Measurements from ENCODE around the gene VGLL3. TPM values are rescaled to one million over a fixed set of nuclear protein-coding genes. Genes with fewer than 3 reads are reported as not detected.

The VGLL3 gene
- total RNA-seq, 1 experiment from 2014 or later: 12.2 TPM

GRCh38 chr3:86993704-86994103, 2.8 kb upstream of the VGLL3 start:
- peaks cover 24% of the 10 kb centered on the region for H3K4me1 Mint-ChIP-seq (ENCODE audit: insufficient read depth, unreplicated experiment)
- ChIA-PET CTCF (interaction anchor here (1.0 to 2.3 kb wide), 5 partner anchors 13 to 206 kb away, joined by 3 to 7 read pairs (median 3); no protein-coding TSS in a partner anchor), POLR2A (interaction anchor here (0.5 to 1.5 kb wide), 4 partner anchors 21 to 207 kb away, joined by 3 to 6 read pairs (median 4); no protein-coding TSS in a partner anchor)
- peak; percentile 67 for DNase-seq (ENCODE audit: unreplicated experiment)
- peak overlapping the region; percentile 73 for H3K27ac Mint-ChIP-seq (ENCODE audit: low read depth, unreplicated experiment)
- no peaks in the 10 kb centered on the region for H3K36me3 Mint-ChIP-seq (ENCODE audit: insufficient read depth, unreplicated experiment)
- H3K4me3 Mint-ChIP-seq (ENCODE audit: unreplicated experiment): peak overlapping the region; percentile 40
- BruUV-seq (replicated peaks): no TSS peak
- no peaks in the 10 kb centered on the region for H3K27me3 Mint-ChIP-seq (ENCODE audit: insufficient read depth, unreplicated experiment)
- intact Hi-C loops (cut with micrococcal nuclease): loop anchor here (5.0 to 10.0 kb wide), 3 partner anchors 84 to 231 kb away; partner anchors contain the start of gene CHMP2B
- no peaks in the 10 kb centered on the region for H3K9me3 Mint-ChIP-seq (ENCODE audit: unreplicated experiment)
- TF ChIP-seq CTCF (IDR thresholded peaks at IDR 0.05; ENCODE audit: unreplicated experiment): no peak

- Mint-ChIP-seq H3K9me3 (ENCODE audit: unreplicated experiment) (no peaks in the 10 kb centered on the region), H3K27me3 (ENCODE audit: insufficient read depth, unreplicated experiment) (no peaks in the 10 kb centered on the region), H3K36me3 (ENCODE audit: insufficient read depth, unreplicated experiment) (peaks cover under 1% of the 10 kb centered on the region), H3K4me1 (ENCODE audit: insufficient read depth, unreplicated experiment) (peaks cover 36% of the 10 kb centered on the region), H3K27ac (ENCODE audit: low read depth, unreplicated experiment) (peak overlapping the region; percentile 87), H3K4me3 (ENCODE audit: unreplicated experiment) (peak overlapping the region; percentile 82)
- POLR2A ChIA-PET: interaction anchor here (0.7 to 5.4 kb wide), 17 partner anchors 11 to 235 kb away, joined by 3 to 32 read pairs (median 5); partner anchors contain the start of gene CHMP2B
- TF ChIP-seq CTCF (IDR thresholded peaks at IDR 0.05; ENCODE audit: unreplicated experiment): no peak
- CTCF ChIA-PET: interaction anchor here (0.6 to 2.3 kb wide), 7 partner anchors 15 to 289 kb away, joined by 3 to 7 read pairs (median 3); no protein-coding TSS in a partner anchor
- no peak for DNase-seq (ENCODE audit: unreplicated experiment)
- intact Hi-C loops (cut with micrococcal nuclease): loop anchor here (2.0 to 10.0 kb wide), 5 partner anchors 19 to 233 kb away; partner anchors contain the start of gene CHMP2B
- no TSS peak for BruUV-seq (replicated peaks)
These were observed 989 bp upstream of the VGLL3 start for GRCh38 chr3:86991840-86992435.

GRCh38 chr3:86991482-86991815, 500 bp upstream of the VGLL3 start:
- no TSS peak for BruUV-seq (replicated peaks)
- intact Hi-C loops (cut with micrococcal nuclease): loop anchor here (2.0 to 10.0 kb wide), 5 partner anchors 19 to 233 kb away; partner anchors contain the start of gene CHMP2B
- no peaks in the 10 kb centered on the region for H3K27me3 Mint-ChIP-seq (ENCODE audit: insufficient read depth, unreplicated experiment)
- no peaks in the 10 kb centered on the region for H3K9me3 Mint-ChIP-seq (ENCODE audit: unreplicated experiment)
- no peak for TF ChIP-seq CTCF (IDR thresholded peaks at IDR 0.05; ENCODE audit: unreplicated experiment)
- ChIA-PET POLR2A (interaction anchor here (0.6 to 5.4 kb wide), 27 partner anchors 11 to 1158 kb away, joined by 3 to 32 read pairs (median 4); partner anchors contain the start of genes C3orf38 and CHMP2B), CTCF (interaction anchor here (0.6 to 2.3 kb wide), 7 partner anchors 12 to 289 kb away, joined by 3 to 9 read pairs (median 3); no protein-coding TSS in a partner anchor)
- DNase-seq (ENCODE audit: unreplicated experiment): no peak
- peaks cover 38% of the 10 kb centered on the region for H3K4me1 Mint-ChIP-seq (ENCODE audit: insufficient read depth, unreplicated experiment)
- peak overlapping the region; percentile 87 for H3K27ac Mint-ChIP-seq (ENCODE audit: low read depth, unreplicated experiment)
- H3K36me3 Mint-ChIP-seq (ENCODE audit: insufficient read depth, unreplicated experiment): peaks cover 5% of the 10 kb centered on the region
- peak overlapping the region; percentile 82 for H3K4me3 Mint-ChIP-seq (ENCODE audit: unreplicated experiment)

GRCh38 chr3:86990012-86990733, 776 bp downstream of the VGLL3 start:
- H3K36me3 Mint-ChIP-seq (ENCODE audit: insufficient read depth, unreplicated experiment): peaks cover 5% of the 10 kb centered on the region
- peak; percentile 82 for DNase-seq (ENCODE audit: unreplicated experiment)
- no TSS peak for BruUV-seq (replicated peaks)
- TF ChIP-seq CTCF (IDR thresholded peaks at IDR 0.05; ENCODE audit: unreplicated experiment): no peak
- H3K4me1 Mint-ChIP-seq (ENCODE audit: insufficient read depth, unreplicated experiment): peaks cover 28% of the 10 kb centered on the region
- peak overlapping the region; percentile 82 for H3K4me3 Mint-ChIP-seq (ENCODE audit: unreplicated experiment)
- intact Hi-C loops (cut with micrococcal nuclease): loop anchor here (2.0 to 10.0 kb wide), 5 partner anchors 17 to 235 kb away; partner anchors contain the start of gene CHMP2B
- H3K27me3 Mint-ChIP-seq (ENCODE audit: insufficient read depth, unreplicated experiment): no peaks in the 10 kb centered on the region
- ChIA-PET CTCF (interaction anchor here (0.6 to 1.8 kb wide), 10 partner anchors 10 to 202 kb away, joined by 3 to 9 read pairs (median 4); no protein-coding TSS in a partner anchor), POLR2A (interaction anchor here (0.6 to 5.4 kb wide), 23 partner anchors 13 to 1159 kb away, joined by 3 to 32 read pairs (median 5); partner anchors contain the start of genes C3orf38 and CHMP2B)
- H3K9me3 Mint-ChIP-seq (ENCODE audit: unreplicated experiment): no peaks in the 10 kb centered on the region
- peak overlapping the region; percentile 81 for H3K27ac Mint-ChIP-seq (ENCODE audit: low read depth, unreplicated experiment)
